Stomach (tissue), 9 donors: Measurements from ENCODE around the gene SLC24A4. TPM values are rescaled to one million over a fixed set of nuclear protein-coding genes. Genes with fewer than 3 reads are reported as not detected.

Experiments used
- DNase-seq, 2 donors: peaks; one replicate each; pipeline versions ENCODE4 v3.0.0 to v3.0.0-alpha.2; 2013 to 2019
- H3K27ac ChIP-seq, 5 donors: fragments of 200-600 bp in 4 of 5; sonication (generic) in 4 of 5; one replicate each; pipeline ENCODE4 v1.5.1; 2013 to 2019; ENCODE audit warnings: mild to moderate bottlenecking in 1 of 5, moderate library complexity in 1 of 5
- H3K27me3 ChIP-seq, 3 donors: fragments of 200-600 bp; sonication (generic); one replicate each; pipeline ENCODE4 v1.5.1; 2017 to 2019; ENCODE audit warnings: mixed run types in 1 of 3
- H3K36me3 ChIP-seq, 4 donors: fragments of 200-600 bp; sonication (generic); 1 replicate in 3 of 4; 2 replicates in 1 of 4; pipeline ENCODE4 v1.5.1; 2016 to 2019
- H3K4me1 ChIP-seq, 4 donors: fragments of 200-600 bp; sonication (generic); one replicate each; pipeline ENCODE4 v1.5.1; 2016 to 2019
- H3K4me3 ChIP-seq, 4 donors: fragments of 200-600 bp; sonication (generic) in 3 of 4; one replicate each; pipeline ENCODE4 v1.5.1; 2016 to 2019; ENCODE audit warnings: mild to moderate bottlenecking in 1 of 4
- H3K9me3 ChIP-seq, 4 donors: fragments of 200-600 bp; sonication (generic); one replicate each; pipeline ENCODE4 v1.5.1; 2016 to 2019
- CTCF ChIP-seq, 7 experiments: fragments of 450-650 bp in 4 of 7; fragments of 200-600 bp in 3 of 7; sonication (generic) in 3 of 7; IDR thresholded peaks; one replicate each; pipeline ENCODE4 v1.5.1; 2016 to 2019; ENCODE audit warnings: antibody characterized with exemption in 7 of 7, control low read depth in 2 of 7, mild to moderate bottlenecking in 1 of 7
- EP300 ChIP-seq: sonication (generic); formaldehyde crosslinking; IDR thresholded peaks from one replicate; pipeline ENCODE4 v1.6.1; 2017; ENCODE audit warnings: antibody characterized with exemption
- POLR2A ChIP-seq, 4 donors: fragments of 450-650 bp; IDR thresholded peaks; one replicate each; pipeline ENCODE4 v1.6.1; 2016; ENCODE audit warnings: antibody characterized with exemption in 4 of 4, control low read depth in 2 of 4, mild to moderate bottlenecking in 1 of 4, moderate library complexity in 1 of 4
- POLR2AphosphoS5 ChIP-seq, 3 donors: sonication (generic); formaldehyde crosslinking; IDR thresholded peaks; one replicate each; pipeline ENCODE4 v1.6.1; 2016; ENCODE audit warnings: antibody characterized with exemption in 3 of 3
- WGBS, 5 donors: extraction: QIAGEN DNeasy Blood & Tissue Kit in 3 of 5; methylation state at CpG; one replicate each; pipeline versions ENCODE4 v1.1.5 to v1.1.7; 2013 to 2018; 5-methylcytosine and 5-hydroxymethylcytosine counted together
- intact Hi-C: fragments of 100-400 bp; cut with DNase I; formaldehyde crosslinking; loops from one replicate; pipeline ENCODE4 v1.15.1; 2023; ENCODE audit warnings: low total_unique reads
- polyA plus RNA-seq, 3 donors: library from polyadenylated mRNA; stranded (reverse); fragments of 200-250 nt; gene quantifications; one replicate each; pipeline ENCODE4 v1.2.3, GENCODE V29; 2013
- total RNA-seq, 5 donors: library from RNA; depleted of rRNA; stranded (reverse); fragments of >200 nt; gene quantifications; one replicate each; pipeline versions ENCODE4 v1.1.0 to v1.2.3, GENCODE V29; 2014 to 2016
- donor health status: healthy with polysubstance abuse.
- donor health status: Bipolar disorder and iron deficiency.
- donor health status: healthy.

Gene SLC24A4
- total and polyA plus RNA-seq, 8 donors, result 0.08 to 0.92 (median 0.38) TPM; not detected in 4

GRCh38 chr14:92316937-92317336 is 6.0 kb upstream of the SLC24A4 start:
- H3K9me3 ChIP-seq, result peaks cover 0 to 10% (median 0%) of the 10 kb centered on the region in 4 donors
- intact Hi-C loops, result no loop called here
- no peaks in the 10 kb centered on the region for H3K36me3 ChIP-seq
- H3K4me1 ChIP-seq, result no peaks in the 10 kb centered on the region
- H3K27me3 ChIP-seq, result peaks cover 0 to 35% (median 10%) of the 10 kb centered on the region in 3 donors
- 83 to 86% (median 84%) methylated on average over 6 of the region's 6 CpGs for WGBS, 5 donors
- no peak overlapping the region for H3K4me3 ChIP-seq
- H3K27ac ChIP-seq, result no peak overlapping the region
- TF ChIP-seq EP300, result no peak
- no peak for TF ChIP-seq POLR2AphosphoS5 (IDR thresholded peaks at IDR 0.05)
- no peak for TF ChIP-seq CTCF (IDR thresholded peaks at IDR 0.05)
- no peak for TF ChIP-seq POLR2A (IDR thresholded peaks at IDR 0.05)
- DNase-seq, result no peak

- Histone ChIP-seq H3K27me3 (peaks cover 0 to 40% (median 16%) of the 10 kb centered on the region in 3 donors), H3K4me1 (peaks cover 0 to 4% (median 2%) of the 10 kb centered on the region in 4 donors), H3K9me3 (peaks cover 0 to 10% (median 0%) of the 10 kb centered on the region in 4 donors), H3K4me3 (no peak overlapping the region), H3K36me3 (no peaks in the 10 kb centered on the region), H3K27ac (no peak overlapping the region)
- intact Hi-C loops, result no loop called here
- WGBS, 5 donors, result 57 to 67% (median 60%) methylated on average over 4 to 5 of the region's 5 CpGs
- TF ChIP-seq POLR2A (IDR thresholded peaks at IDR 0.05) (no peak), EP300 (no peak), POLR2AphosphoS5 (IDR thresholded peaks at IDR 0.05) (no peak), CTCF (IDR thresholded peaks at IDR 0.05) (no peak)
- no peak for DNase-seq
Measured at GRCh38 chr14:92317511-92317910, 5.5 kb upstream of the SLC24A4 start.

GRCh38 chr14:92321701-92322100 is 1.3 kb upstream of the SLC24A4 start:
- no peak for DNase-seq
- Histone ChIP-seq H3K36me3 (no peaks in the 10 kb centered on the region), H3K27me3 (peaks cover 0 to 80% (median 46%) of the 10 kb centered on the region in 3 donors), H3K4me3 (no peak overlapping the region), H3K9me3 (peaks cover 0 to 9% (median 0%) of the 10 kb centered on the region in 4 donors), H3K4me1 (peaks cover 13 to 23% (median 20%) of the 10 kb centered on the region in 4 donors), H3K27ac (no peak overlapping the region)
- WGBS, 5 donors, result 34 to 67% (median 55%) methylated on average over 6 of the region's 6 CpGs
- no peak for TF ChIP-seq POLR2A (IDR thresholded peaks at IDR 0.05)
- TF ChIP-seq POLR2AphosphoS5 (IDR thresholded peaks at IDR 0.05), result no peak
- no peak for TF ChIP-seq EP300
- no peak for TF ChIP-seq CTCF (IDR thresholded peaks at IDR 0.05)
- intact Hi-C loops, result no loop called here

- Histone ChIP-seq H3K4me1 (peaks cover 13 to 23% (median 20%) of the 10 kb centered on the region in 4 donors), H3K36me3 (no peaks in the 10 kb centered on the region), H3K4me3 (peak overlapping the region in 2 of 4 donors; percentile 48 to 53), H3K9me3 (peaks cover 0 to under 1% (median 0%) of the 10 kb centered on the region in 4 donors), H3K27ac (no peak overlapping the region), H3K27me3 (peaks cover 0 to 89% (median 48%) of the 10 kb centered on the region in 3 donors)
- DNase-seq, result no peak
- intact Hi-C loops, result no loop called here
- 3 to 10% (median 6%) methylated on average over 22 to 23 of the region's 23 CpGs for WGBS, 5 donors
- TF ChIP-seq EP300 (no peak), POLR2A (IDR thresholded peaks at IDR 0.05) (no peak), POLR2AphosphoS5 (IDR thresholded peaks at IDR 0.05) (no peak), CTCF (IDR thresholded peaks at IDR 0.05) (no peak)
Measured at GRCh38 chr14:92322516-92322915, 449 bp upstream of the SLC24A4 start.
